IPS-20b (cell line): ENCODE data around the gene ITPKB.

Source experiments
- H3K27ac ChIP-seq: one replicate; pipeline ENCODE4 v1.5.1; 2013; ENCODE audit warnings: low read length
- H3K27me3 ChIP-seq: 2 replicates; pipeline ENCODE4 v1.6.1; 2013; ENCODE audit warnings: mild to moderate bottlenecking, low read length, inconsistent platforms; ENCODE audit not compliant: insufficient read depth
- H3K36me3 ChIP-seq: 2 replicates; pipeline ENCODE4 v1.6.1; 2013; ENCODE audit warnings: low read depth, mild to moderate bottlenecking, inconsistent platforms, low read length, moderate library complexity; ENCODE audit not compliant: insufficient read depth
- H3K4me1 ChIP-seq: 2 replicates; pipeline ENCODE4 v1.6.1; 2013; ENCODE audit warnings: mild to moderate bottlenecking, control low read depth, inconsistent platforms, low read length, moderate library complexity; ENCODE audit not compliant: insufficient read depth
- H3K4me3 ChIP-seq: 2 replicates; pipeline ENCODE4 v1.5.1; 2013; ENCODE audit warnings: mild to moderate bottlenecking, low read length, inconsistent platforms
- H3K9ac ChIP-seq: 2 replicates; pipeline ENCODE4 v1.6.1; 2013; ENCODE audit warnings: low read depth, mild to moderate bottlenecking, inconsistent platforms, low read length, moderate library complexity
- H3K9me3 ChIP-seq: 2 replicates; pipeline ENCODE4 v1.6.1; 2013; ENCODE audit warnings: mild to moderate bottlenecking, low read depth, low read length, inconsistent platforms; ENCODE audit not compliant: insufficient read depth

Gene ITPKB

DNA sequence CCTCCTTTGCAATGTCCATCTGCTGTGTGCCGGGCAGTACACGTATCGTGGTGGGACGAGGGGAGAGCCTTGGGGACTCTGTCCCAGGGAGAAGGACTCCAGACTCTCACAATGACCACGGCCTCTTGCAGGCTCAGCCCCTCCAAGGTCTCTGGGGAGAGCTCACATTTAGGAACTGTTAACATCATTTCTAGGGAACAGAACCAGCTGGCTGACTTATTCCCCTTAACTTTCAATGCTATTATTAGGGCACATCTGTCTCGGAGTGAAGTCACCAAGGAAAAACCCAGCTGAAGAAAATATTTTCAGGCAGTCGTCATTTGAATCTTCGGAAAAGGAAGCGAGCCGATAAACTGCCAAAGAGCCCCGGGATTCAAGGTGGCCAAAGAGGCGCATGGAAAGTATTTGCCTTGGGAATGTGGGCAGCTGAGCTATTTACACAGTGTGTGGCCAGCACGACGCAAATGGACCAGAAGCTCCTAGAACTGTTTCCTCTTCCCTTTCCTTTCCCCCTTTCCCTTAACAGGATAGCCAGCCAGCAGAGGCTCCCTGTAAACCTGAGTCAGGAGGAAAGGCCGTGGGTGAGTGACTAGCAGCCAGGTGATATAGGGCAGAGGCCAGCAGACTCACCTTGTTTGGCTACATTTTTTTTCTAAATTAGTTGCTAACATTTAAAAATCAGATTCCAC lies 74.5 kb downstream of the ITPKB start:
- H3K4me3 ChIP-seq: no peak overlapping the region
- peaks cover 21% of the 10 kb centered on the region for H3K4me1 ChIP-seq
- no peak overlapping the region for H3K9ac ChIP-seq
- no peaks in the 10 kb centered on the region for H3K27me3 ChIP-seq
- no peaks in the 10 kb centered on the region for H3K9me3 ChIP-seq
- no peaks in the 10 kb centered on the region for H3K36me3 ChIP-seq
- H3K27ac ChIP-seq: no peak overlapping the region

DNA sequence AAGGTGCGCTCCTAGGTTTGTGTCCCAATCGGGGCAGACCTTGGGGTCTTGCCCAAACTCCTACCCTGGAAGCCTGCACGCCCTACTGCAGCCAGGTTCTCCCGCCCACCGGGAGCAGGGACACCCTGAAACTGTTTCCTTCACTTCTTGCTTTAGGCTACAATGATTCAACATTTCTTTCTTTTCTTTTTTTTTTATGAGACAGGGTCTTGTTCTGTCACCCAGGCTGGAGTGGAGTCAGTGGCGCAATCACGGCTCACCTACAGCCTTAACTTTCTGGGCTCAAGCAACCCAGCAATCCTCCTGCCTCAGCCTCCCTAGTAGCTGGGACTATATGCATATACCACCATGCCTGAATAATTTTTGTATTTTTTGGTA lies 75.8 kb downstream of the ITPKB start:
- no peaks in the 10 kb centered on the region for H3K27me3 ChIP-seq
- H3K4me1 ChIP-seq: peaks cover 16% of the 10 kb centered on the region
- no peaks in the 10 kb centered on the region for H3K9me3 ChIP-seq
- no peak overlapping the region for H3K9ac ChIP-seq
- no peak overlapping the region for H3K4me3 ChIP-seq
- H3K36me3 ChIP-seq: no peaks in the 10 kb centered on the region
- H3K27ac ChIP-seq: no peak overlapping the region

DNA sequence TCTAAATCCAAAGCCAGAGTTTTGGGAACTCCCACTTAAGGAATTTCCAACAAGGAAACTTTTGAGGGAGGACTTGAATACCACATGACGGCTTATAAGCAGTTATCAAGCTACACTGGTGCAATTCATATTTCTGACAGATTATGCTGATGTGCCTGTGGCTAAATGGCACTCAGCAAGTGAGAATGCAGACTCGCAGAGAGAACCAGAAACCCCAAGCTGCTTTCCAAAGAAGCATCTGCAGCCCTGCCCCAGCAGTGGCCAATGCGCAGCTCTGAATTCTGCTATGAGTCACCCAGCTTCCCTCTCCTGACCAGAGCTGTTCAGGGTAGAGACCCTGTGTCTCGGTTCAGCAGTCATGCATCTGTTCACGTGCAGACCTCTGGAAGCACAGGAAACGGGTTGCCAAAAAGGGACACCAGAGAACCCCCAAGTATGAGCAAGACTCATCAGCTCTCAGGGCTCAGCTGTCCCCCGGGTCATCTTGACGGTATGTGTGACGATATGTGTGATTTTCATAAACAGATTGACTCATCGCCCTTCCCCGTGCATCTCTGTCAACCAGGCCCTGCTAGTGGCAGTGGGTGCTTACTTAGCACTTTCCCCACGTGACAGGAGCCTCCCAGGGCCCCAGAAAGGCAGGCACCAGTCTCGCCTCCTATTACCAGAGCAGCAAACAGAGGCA lies 76.3 kb downstream of the ITPKB start:
- Histone ChIP-seq H3K27me3 (no peaks in the 10 kb centered on the region), H3K36me3 (no peaks in the 10 kb centered on the region), H3K9ac (no peak overlapping the region), H3K9me3 (no peaks in the 10 kb centered on the region), H3K4me3 (no peak overlapping the region), H3K27ac (no peak overlapping the region), H3K4me1 (peaks cover 11% of the 10 kb centered on the region)

DNA sequence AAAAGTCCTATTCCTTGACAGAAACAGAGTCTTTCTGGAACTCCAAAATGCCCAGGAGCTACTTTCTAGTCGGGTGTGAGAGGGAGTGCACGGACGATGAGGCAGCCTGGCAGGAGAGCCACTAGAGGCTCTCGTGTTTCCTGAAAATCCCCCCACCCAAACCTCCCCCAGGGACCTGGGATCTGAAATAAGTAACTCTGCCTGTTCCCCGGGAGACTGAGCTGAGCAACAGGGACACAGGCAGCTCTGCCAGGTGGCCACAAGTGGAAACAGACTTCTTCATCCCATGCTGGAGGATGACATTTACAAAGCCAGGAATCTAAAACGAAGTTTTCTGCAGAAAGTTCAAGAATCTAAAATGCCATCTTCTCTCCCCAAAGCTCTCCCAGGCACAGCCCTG lies 77.1 kb downstream of the ITPKB start:
- Histone ChIP-seq H3K4me1 (peaks cover 8% of the 10 kb centered on the region), H3K27ac (no peak overlapping the region), H3K36me3 (no peaks in the 10 kb centered on the region), H3K9me3 (no peaks in the 10 kb centered on the region), H3K9ac (no peak overlapping the region), H3K27me3 (no peaks in the 10 kb centered on the region), H3K4me3 (no peak overlapping the region)

DNA sequence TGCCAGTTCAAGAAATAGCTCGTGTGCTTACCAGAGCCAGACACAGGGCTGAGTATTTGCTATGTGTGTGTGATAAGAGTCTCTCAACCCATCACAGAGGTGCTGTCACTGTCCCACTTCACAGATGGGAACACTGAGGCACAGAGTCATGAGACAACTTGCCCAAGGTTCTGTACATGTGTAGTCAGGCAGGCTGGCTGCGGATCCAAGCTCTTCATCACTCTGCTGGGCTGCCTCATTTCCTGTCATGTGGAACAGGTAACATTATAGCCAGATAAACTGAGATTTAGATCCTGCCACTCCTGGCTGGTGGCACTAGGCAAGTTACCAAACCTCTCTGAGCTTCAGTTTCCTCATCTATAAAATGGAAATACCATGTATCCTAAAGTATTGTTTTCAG lies 77.8 kb downstream of the ITPKB start:
- peaks cover 8% of the 10 kb centered on the region for H3K4me1 ChIP-seq
- H3K9me3 ChIP-seq: no peaks in the 10 kb centered on the region
- no peak overlapping the region for H3K9ac ChIP-seq
- no peaks in the 10 kb centered on the region for H3K36me3 ChIP-seq
- H3K27me3 ChIP-seq: no peaks in the 10 kb centered on the region
- H3K4me3 ChIP-seq: no peak overlapping the region
- H3K27ac ChIP-seq: no peak overlapping the region

DNA sequence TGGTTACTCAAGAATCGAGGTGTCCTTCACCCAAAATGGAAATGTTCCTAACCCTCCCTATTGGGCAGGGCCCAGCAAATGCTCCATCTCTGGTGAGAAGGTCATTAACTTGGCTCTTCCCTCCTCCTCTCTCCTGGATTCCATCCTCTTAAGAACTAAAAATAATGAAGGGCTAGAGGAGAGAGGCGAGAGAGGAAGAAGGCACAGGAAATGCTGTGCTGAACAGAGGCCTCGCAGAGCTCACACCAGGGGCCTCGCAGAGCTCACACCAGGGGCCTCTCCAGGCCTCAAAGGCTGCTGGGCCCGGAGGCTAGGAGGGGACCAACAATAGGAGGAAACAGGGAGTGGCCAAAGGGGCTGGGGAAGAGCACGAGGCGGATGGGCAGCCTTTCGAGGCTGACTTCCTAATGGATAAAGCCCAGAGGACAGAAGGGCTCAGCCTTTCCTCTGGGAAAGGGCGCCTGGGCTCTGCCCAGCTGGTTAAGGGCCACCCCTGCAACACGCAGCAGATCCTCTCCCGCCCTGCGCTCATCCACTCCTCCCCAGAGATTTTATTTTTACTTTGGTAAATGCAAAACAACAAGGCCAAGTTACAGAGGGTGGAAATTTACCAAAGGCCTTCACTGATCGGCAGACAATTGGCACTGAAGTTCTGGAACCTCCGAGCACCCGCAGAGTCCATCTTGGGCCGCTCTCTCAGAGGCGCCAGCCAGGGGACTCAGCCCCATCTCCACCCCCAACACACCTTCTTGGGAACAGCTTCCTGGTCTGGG lies 78.5 kb downstream of the ITPKB start:
- no peak overlapping the region for H3K4me3 ChIP-seq
- no peak overlapping the region for H3K9ac ChIP-seq
- H3K27me3 ChIP-seq: no peaks in the 10 kb centered on the region
- H3K4me1 ChIP-seq: peaks cover 13% of the 10 kb centered on the region
- H3K27ac ChIP-seq: no peak overlapping the region
- H3K9me3 ChIP-seq: no peaks in the 10 kb centered on the region
- no peaks in the 10 kb centered on the region for H3K36me3 ChIP-seq

DNA sequence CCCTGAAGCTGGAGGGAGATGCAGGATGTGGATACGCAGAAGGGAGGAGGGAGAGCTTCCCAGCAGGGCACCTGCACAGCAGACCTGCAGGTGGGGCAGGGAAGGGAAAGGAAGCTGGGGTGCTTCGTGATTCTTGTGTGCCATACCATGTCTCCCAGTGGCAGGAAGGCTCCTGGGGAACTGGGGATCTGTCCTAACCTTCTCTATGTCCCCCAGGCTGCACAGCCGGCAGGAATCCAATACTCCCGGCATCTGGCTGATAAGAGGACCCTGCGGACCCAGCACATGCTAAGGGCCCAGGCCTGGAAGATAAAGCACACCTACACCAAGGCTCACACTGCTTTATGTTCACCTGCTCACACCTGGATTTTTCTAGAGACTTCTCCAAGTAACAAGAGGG lies 79.4 kb downstream of the ITPKB start:
- Histone ChIP-seq H3K9me3 (no peaks in the 10 kb centered on the region), H3K4me3 (no peak overlapping the region), H3K27me3 (no peaks in the 10 kb centered on the region), H3K4me1 (peaks cover 22% of the 10 kb centered on the region), H3K27ac (no peak overlapping the region), H3K9ac (no peak overlapping the region), H3K36me3 (no peaks in the 10 kb centered on the region)

DNA sequence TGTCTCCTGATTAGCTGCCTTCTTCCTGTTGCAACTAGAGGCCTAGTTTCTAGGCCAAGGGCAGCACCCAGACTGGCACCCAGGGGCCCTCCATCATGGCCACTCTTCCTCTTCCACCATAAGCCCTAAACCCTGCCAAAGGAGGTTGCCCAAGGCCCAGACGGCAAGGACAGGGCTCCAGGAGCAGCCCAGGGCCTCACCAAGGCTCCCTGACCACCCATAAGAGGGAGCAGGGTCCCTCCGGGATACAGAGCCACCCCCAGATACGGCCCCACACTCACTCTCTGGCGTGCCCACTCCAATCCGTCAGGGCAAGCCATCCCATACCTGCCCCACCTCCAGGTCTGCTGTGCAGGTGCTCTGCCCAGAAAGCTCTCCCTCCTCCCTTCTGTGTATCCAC lies 79.9 kb downstream of the ITPKB start:
- H3K27me3 ChIP-seq: no peaks in the 10 kb centered on the region
- peaks cover 28% of the 10 kb centered on the region for H3K4me1 ChIP-seq
- H3K27ac ChIP-seq: no peak overlapping the region
- H3K36me3 ChIP-seq: no peaks in the 10 kb centered on the region
- H3K9ac ChIP-seq: no peak overlapping the region
- no peaks in the 10 kb centered on the region for H3K9me3 ChIP-seq
- no peak overlapping the region for H3K4me3 ChIP-seq

DNA sequence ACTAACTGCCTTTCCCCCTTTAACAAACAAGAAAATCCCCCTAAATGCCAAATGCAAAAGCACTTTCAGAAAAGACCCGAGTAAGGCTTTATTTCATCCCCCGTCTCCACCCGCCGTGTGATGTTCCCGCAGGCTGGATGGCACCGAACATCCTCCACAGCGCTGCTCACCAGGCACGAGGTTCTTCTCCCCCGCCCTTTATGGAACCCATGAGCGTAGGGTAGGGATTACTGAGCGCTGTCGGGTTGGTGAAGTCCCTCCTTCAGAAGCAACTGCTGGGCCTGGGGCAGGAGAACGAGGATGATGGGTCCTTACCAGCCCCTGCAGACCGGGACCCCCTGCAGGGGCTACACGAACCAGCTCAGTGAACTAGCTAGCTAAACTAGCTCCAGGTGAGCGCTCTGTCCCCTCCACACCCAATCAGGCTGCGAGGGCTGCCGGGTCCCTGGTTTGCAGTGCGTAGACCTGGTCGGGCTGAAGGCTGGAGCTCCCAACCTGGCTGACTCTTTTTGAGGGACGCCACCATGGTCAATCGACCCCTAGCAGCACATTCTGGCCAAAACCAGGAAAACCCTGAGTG lies 80.4 kb downstream of the ITPKB start:
- no peak overlapping the region for H3K9ac ChIP-seq
- H3K9me3 ChIP-seq: no peaks in the 10 kb centered on the region
- H3K27me3 ChIP-seq: no peaks in the 10 kb centered on the region
- H3K4me1 ChIP-seq: peaks cover 30% of the 10 kb centered on the region
- H3K27ac ChIP-seq: no peak overlapping the region
- no peak overlapping the region for H3K4me3 ChIP-seq
- no peaks in the 10 kb centered on the region for H3K36me3 ChIP-seq

DNA sequence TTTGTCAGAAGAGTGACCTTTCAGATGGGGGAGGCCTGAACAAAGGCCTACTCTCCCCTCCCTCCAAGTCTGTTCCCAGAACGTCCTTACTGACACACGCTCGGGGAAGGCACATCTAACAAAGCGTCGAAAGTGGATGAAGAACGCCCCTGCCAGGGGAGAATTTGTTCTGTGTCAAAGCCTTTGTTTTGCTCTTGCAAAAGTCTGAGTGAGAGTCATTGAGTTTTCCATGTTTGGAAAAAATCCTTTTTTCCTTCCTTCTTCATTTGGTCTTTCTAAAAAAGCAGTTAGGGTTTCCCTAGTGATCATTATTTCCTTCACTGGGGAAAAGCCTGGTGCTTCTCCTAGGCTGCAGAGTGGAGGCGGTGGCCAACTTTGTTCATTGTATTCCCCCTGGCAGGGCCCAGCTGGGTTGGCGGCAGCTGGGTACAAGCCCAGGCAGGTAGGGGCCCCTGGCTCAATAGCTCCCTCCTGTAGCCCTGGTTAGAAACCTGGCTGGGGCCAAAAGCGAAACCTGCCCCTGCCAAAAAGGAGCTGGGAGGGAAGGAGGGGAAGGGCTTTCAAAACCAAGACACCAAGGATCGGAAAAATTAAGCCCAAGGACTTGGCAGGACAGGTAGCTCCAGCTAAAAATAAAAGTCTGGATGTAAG lies 81.1 kb downstream of the ITPKB start:
- no peak overlapping the region for H3K27ac ChIP-seq
- no peak overlapping the region for H3K4me3 ChIP-seq
- no peaks in the 10 kb centered on the region for H3K9me3 ChIP-seq
- no peaks in the 10 kb centered on the region for H3K27me3 ChIP-seq
- H3K4me1 ChIP-seq: peaks cover 34% of the 10 kb centered on the region
- no peaks in the 10 kb centered on the region for H3K36me3 ChIP-seq
- no peak overlapping the region for H3K9ac ChIP-seq

DNA sequence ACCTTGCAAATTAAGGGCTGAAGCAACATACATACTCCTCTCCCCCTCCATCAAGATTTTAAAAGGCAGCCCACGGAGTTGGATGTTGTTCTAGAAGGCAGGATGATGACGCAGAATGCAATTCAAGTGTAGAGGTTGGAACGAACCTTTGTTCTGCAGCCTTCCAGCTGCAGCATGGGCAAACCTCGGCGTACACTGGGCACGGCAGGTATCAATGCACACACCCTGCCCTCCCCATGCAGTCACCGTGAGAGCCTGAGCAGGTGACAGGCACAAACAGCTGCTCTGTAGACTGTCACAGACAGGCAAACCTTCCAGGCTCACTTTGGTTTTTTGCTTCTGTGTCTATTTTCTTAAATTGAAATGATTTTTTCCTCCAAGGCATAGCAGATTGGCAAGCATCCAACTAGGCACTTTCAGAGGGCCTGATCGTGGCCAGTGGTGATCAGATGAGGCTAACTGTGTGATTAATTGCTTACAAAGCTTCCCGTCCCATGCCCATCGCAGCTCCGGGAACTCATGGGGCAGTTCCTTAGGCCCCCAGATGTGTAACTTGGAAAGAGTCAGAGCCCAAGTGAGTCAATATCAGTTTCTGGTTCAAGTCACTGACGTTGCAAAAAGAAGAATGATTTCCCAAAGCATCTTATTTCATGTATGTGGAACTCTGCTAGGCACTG lies 82.3 kb downstream of the ITPKB start:
- peaks cover 26% of the 10 kb centered on the region for H3K4me1 ChIP-seq
- no peak overlapping the region for H3K9ac ChIP-seq
- H3K4me3 ChIP-seq: no peak overlapping the region
- H3K9me3 ChIP-seq: no peaks in the 10 kb centered on the region
- H3K27me3 ChIP-seq: no peaks in the 10 kb centered on the region
- H3K27ac ChIP-seq: no peak overlapping the region
- H3K36me3 ChIP-seq: no peaks in the 10 kb centered on the region
